Left colon (tissue), 2 donors: ENCODE results near the gene HIF3A. TPM values are rescaled to one million over a fixed set of nuclear protein-coding genes. Genes with fewer than 3 reads are reported as not detected.
A peak's percentile ranks its signal among the peaks of the same experiment; 100 is the strongest.

Source experiments
- ATAC-seq: fragments of 200-7000 bp; cut with Tn5 transposase; one replicate; pipeline ENCODE4 v1.9.1; 2020; ENCODE audit warnings: mild to moderate bottlenecking, moderate library complexity
- DNase-seq, 2 donors: peaks; one replicate each; pipeline ENCODE4 v3.0.0-alpha.2; 2020
- intact Hi-C, 2 donors: fragments of 100-400 bp; cut with DNase I in 1 of 2; cut with micrococcal nuclease in 1 of 2; formaldehyde crosslinking; loops; one replicate each; pipeline versions ENCODE4 v1.11.2 to v1.14.0; 2022; cut with DNase I, micrococcal nuclease
- total RNA-seq, 2 donors: library from RNA; stranded (reverse); fragmentation: NEBNext Ultra II Directional; extraction: Animal tissue kit (Norgen Biotek cat#: 25700); gene quantifications; one replicate each; pipeline ENCODE4 v1.2.1, GENCODE V29; 2021
- donor health status: DM: no; HTN: no; CAD: no.
- donor health status: DM: yes; HTN: yes; CAD: no.

The HIF3A gene
- total RNA-seq, 2 donors from 2014 or later, result 12.0 to 14.6 TPM

- no peak for DNase-seq
- peak; percentile 10 for ATAC-seq
- intact Hi-C loops, result no loop called here
These were observed 93.4 kb downstream of the HIF3A start for GRCh38 chr19:46390121-46390858.

- DNase-seq (no peak), ATAC-seq (no peak)
- intact Hi-C loops, result no loop called here
These were observed 94.0 kb downstream of the HIF3A start for GRCh38 chr19:46390866-46391265.

- ATAC-seq (no peak), DNase-seq (no peak)
- intact Hi-C loops, result no loop called here
These were observed 94.7 kb downstream of the HIF3A start for GRCh38 chr19:46391296-46392251.

GRCh38 chr19:46392252-46392801 lies 95.5 kb downstream of the HIF3A start:
- intact Hi-C loops, result no loop called here
- no peak for ATAC-seq
- no peak for DNase-seq

- no peak for DNase-seq
- intact Hi-C loops, result no loop called here
- no peak for ATAC-seq
These were observed 96.0 kb downstream of the HIF3A start for GRCh38 chr19:46392837-46393236.

Other genes with a start within 250 kb of the HIF3A start
- gene IGFL3, start 172.4 kb upstream of the HIF3A start, total RNA-seq, result not detected
- gene IGFL2, start 148.8 kb upstream of the HIF3A start, total RNA-seq, result not detected
- not detected for gene IGFL1, start 67.3 kb upstream of the HIF3A start, total RNA-seq
- gene PPP5C, start 50.0 kb downstream of the HIF3A start, total RNA-seq, result 10 to 100 TPM; 51.8 to 80.7 TPM
- gene CCDC8, start 116.5 kb downstream of the HIF3A start, total RNA-seq, result 1 to 10 TPM in 1 of 2 donors, under 1 TPM in 1; 0.40 to 2.5 TPM
- gene PNMA8C, start 131.9 kb downstream of the HIF3A start, total RNA-seq, result under 1 TPM in 1 of 2 donors, not detected in 1; 0.06 TPM
- 1 to 10 TPM in 1 of 2 donors, under 1 TPM in 1; 0.24 to 1.1 TPM for gene PNMA8A, start 174.5 kb downstream of the HIF3A start, total RNA-seq
- gene PNMA8B, start 198.8 kb downstream of the HIF3A start, total RNA-seq, result under 1 TPM; 0.21 to 0.61 TPM